Measurements from ENCODE around the gene ATRNL1. TPM values are rescaled to one million over a fixed set of nuclear protein-coding genes. Genes with fewer than 3 reads are reported as not detected.

Gene ATRNL1, protein sequence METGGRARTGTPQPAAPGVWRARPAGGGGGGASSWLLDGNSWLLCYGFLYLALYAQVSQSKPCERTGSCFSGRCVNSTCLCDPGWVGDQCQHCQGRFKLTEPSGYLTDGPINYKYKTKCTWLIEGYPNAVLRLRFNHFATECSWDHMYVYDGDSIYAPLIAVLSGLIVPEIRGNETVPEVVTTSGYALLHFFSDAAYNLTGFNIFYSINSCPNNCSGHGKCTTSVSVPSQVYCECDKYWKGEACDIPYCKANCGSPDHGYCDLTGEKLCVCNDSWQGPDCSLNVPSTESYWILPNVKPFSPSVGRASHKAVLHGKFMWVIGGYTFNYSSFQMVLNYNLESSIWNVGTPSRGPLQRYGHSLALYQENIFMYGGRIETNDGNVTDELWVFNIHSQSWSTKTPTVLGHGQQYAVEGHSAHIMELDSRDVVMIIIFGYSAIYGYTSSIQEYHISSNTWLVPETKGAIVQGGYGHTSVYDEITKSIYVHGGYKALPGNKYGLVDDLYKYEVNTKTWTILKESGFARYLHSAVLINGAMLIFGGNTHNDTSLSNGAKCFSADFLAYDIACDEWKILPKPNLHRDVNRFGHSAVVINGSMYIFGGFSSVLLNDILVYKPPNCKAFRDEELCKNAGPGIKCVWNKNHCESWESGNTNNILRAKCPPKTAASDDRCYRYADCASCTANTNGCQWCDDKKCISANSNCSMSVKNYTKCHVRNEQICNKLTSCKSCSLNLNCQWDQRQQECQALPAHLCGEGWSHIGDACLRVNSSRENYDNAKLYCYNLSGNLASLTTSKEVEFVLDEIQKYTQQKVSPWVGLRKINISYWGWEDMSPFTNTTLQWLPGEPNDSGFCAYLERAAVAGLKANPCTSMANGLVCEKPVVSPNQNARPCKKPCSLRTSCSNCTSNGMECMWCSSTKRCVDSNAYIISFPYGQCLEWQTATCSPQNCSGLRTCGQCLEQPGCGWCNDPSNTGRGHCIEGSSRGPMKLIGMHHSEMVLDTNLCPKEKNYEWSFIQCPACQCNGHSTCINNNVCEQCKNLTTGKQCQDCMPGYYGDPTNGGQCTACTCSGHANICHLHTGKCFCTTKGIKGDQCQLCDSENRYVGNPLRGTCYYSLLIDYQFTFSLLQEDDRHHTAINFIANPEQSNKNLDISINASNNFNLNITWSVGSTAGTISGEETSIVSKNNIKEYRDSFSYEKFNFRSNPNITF (N-terminal part only)
- polyA plus RNA-seq, result 1 to 10 TPM in 1 of 4 donors, under 1 TPM in 1, not detected in 2; 0.78 to 1.1 TPM
- long read RNA-seq, donor 1, result 0 reads
- long read RNA-seq, donor 2, result 0 reads
- long read RNA-seq, donor 3, result 0 reads
- long read RNA-seq, donor 4, result 0 reads
- long read RNA-seq, donor 5, result 0 reads
- long read RNA-seq, donor 6, result 0 reads
- long read RNA-seq, donor 7, result 0 reads
- long read RNA-seq, donor 8, result 0 reads
- long read RNA-seq, donor 9, result 0 reads
- long read RNA-seq, donor 10, partial matches to known transcripts, result 0 of 2 reads
- long read RNA-seq, donor 10, other reads (novel, unspliced or antisense), result 0 of 2 reads

DNA sequence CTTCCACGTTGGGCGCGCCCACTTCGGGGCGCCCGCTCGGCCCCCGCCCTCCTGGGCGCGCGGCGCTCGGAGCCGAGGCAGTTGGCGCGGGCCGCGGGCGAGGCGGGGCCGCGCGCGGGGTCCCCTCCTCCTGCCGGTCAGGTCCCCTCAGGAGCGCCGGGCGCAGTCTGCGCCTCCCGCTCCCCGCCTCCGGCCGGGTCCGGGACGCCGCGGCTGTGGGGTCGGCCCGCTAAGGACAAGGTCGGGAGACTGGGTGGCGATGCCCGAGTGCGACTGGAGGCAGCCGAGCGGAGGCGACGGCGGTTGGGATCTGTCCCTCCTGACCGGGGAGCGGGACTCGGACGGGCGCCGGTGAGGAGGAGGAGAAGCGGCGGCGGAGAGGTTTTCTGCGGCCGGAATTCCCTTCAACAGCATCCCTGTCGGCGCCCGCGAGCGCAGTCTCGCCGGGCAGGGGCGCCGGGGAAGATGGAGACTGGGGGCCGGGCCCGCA is at the start of gene ATRNL1:
ATRNL1 (plus strand) TSS at position 80 of the 490 bp plus-strand sequence; CDS start at position 466, 386 bp downstream.
- no peak for FAIRE-seq

DNA sequence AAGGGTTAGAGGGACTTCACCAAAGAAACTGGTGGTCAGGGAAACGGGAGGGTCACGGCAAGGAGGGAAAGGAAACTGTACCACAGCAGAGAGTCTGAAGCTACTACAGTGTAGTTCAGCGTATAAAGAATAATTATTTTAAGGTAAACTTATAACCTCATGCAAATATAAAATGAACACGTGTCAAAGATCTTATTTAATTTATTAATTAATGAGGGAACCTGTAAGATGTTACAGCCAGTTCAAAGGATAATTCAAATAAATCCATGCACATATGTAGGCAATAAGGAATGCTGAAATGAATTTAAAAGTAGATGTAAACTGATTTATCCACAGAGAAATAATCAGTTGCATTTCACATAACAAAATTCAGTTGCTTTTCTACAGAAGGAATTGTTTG is 49.4 kb upstream of the ATRNL1 start:
- no peaks in the 10 kb centered on the region for H3K36me3 ChIP-seq (ENCODE audit: control insufficient read depth in 3 of 3, insufficient read depth in 2 of 3, low read depth in 1 of 3, low read length in 3 of 3)
- no peak overlapping the region for H3K27ac ChIP-seq (ENCODE audit: low read depth in 1 of 3, low read length in 2 of 3)
- H3K9me3 ChIP-seq (ENCODE audit: control insufficient read depth in 2 of 2, insufficient read depth in 1 of 2, low read depth in 1 of 2, low read length in 1 of 2), result no peaks in the 10 kb centered on the region
- FAIRE-seq (no peak), DNase-seq (no peak)
- H3K4me1 ChIP-seq (ENCODE audit: control insufficient read depth in 3 of 3, insufficient read depth in 2 of 3, low read depth in 1 of 3, low read length in 2 of 3), result no peaks in the 10 kb centered on the region
- WGBS, 3 donors, result 74 to 92% (median 89%) methylated on average over 4 of the region's 4 CpGs
- no peak overlapping the region for H3K4me3 ChIP-seq (ENCODE audit: low read depth in 1 of 3, low read length in 3 of 3)
- peaks cover 0 to 3% (median 0%) of the 10 kb centered on the region in 3 donors for H3K27me3 ChIP-seq (ENCODE audit: control insufficient read depth in 3 of 3, insufficient read depth in 3 of 3, low read length in 3 of 3)

More for the DNA sequence above, at the start of gene ATRNL1:
- Histone ChIP-seq H3K9me3 (ENCODE audit: control insufficient read depth in 2 of 2, insufficient read depth in 1 of 2, low read depth in 1 of 2, low read length in 1 of 2) (no peaks in the 10 kb centered on the region), H3K36me3 (ENCODE audit: control insufficient read depth in 3 of 3, insufficient read depth in 2 of 3, low read depth in 1 of 3, low read length in 3 of 3) (no peaks in the 10 kb centered on the region), H3K27me3 (ENCODE audit: control insufficient read depth in 3 of 3, insufficient read depth in 3 of 3, low read length in 3 of 3) (peaks cover 0 to 32% (median 13%) of the 10 kb centered on the region in 3 donors), H3K27ac (ENCODE audit: low read depth in 1 of 3, low read length in 2 of 3) (peak within 1 kb of the TSS in 1 of 3 donors; percentile 45), H3K4me3 (ENCODE audit: low read depth in 1 of 3, low read length in 3 of 3) (peak within 1 kb of the TSS; percentile 30 to 66 (median 57)), H3K4me1 (ENCODE audit: control insufficient read depth in 3 of 3, insufficient read depth in 2 of 3, low read depth in 1 of 3, low read length in 2 of 3) (no peaks in the 10 kb centered on the region)
- peak in 1 of 2 donors; percentile 60 for DNase-seq
- 1% methylated on average over 34 to 70 of the region's 70 CpGs for WGBS, 3 donors

DNA sequence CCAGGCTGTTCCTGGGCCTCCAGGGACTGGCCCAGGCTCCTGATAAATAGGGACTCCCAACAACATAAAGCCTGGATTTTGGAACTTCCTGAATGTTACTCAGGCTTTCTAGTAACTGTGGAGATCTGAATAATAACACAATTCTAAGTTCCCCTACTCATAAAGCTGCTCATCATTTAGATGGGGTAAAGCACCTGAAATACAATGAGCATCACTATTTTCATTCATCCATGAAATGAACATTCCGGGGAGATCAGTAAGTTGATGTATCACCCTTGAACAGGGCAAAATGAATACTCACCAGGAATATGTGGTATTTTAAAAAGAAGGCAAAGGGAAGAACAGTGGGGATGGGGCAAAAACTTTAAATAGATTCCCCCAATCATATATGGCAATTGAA is 48.3 kb upstream of the ATRNL1 start:
- H3K27ac ChIP-seq (ENCODE audit: low read depth in 1 of 3, low read length in 2 of 3), result no peak overlapping the region
- no peaks in the 10 kb centered on the region for H3K9me3 ChIP-seq (ENCODE audit: control insufficient read depth in 2 of 2, insufficient read depth in 1 of 2, low read depth in 1 of 2, low read length in 1 of 2)
- no peaks in the 10 kb centered on the region for H3K36me3 ChIP-seq (ENCODE audit: control insufficient read depth in 3 of 3, insufficient read depth in 2 of 3, low read depth in 1 of 3, low read length in 3 of 3)
- H3K4me1 ChIP-seq (ENCODE audit: control insufficient read depth in 3 of 3, insufficient read depth in 2 of 3, low read depth in 1 of 3, low read length in 2 of 3), result no peaks in the 10 kb centered on the region
- H3K4me3 ChIP-seq (ENCODE audit: low read depth in 1 of 3, low read length in 3 of 3), result no peak overlapping the region
- WGBS, 3 donors, result 90 to 93% (median 91%) methylated on average over 1 of the region's 1 CpG
- no peak for DNase-seq
- FAIRE-seq, result no peak
- peaks cover 0 to 3% (median 0%) of the 10 kb centered on the region in 3 donors for H3K27me3 ChIP-seq (ENCODE audit: control insufficient read depth in 3 of 3, insufficient read depth in 3 of 3, low read length in 3 of 3)

DNA sequence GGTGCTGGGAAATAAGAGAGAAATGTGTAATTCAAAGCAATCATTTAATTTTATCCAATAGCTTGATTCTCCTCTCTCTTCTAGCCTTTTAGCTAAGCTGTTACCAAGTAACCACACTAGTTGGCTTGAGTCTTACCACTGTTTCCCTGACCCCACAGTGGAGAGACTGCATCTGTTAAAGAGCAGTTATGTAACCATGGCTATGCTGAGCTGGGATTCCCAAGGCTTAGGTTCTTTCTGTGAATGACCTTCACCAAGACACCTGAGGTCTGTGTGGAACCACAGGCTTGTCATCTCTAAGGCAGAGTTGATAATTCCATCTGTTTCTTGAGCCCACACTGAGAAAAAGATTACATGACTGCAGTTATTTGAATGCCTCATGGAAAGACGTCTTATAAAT is 47.7 kb upstream of the ATRNL1 start:
- Histone ChIP-seq H3K27me3 (ENCODE audit: control insufficient read depth in 3 of 3, insufficient read depth in 3 of 3, low read length in 3 of 3) (peaks cover 0 to 3% (median 0%) of the 10 kb centered on the region in 3 donors), H3K4me3 (ENCODE audit: low read depth in 1 of 3, low read length in 3 of 3) (no peak overlapping the region), H3K9me3 (ENCODE audit: control insufficient read depth in 2 of 2, insufficient read depth in 1 of 2, low read depth in 1 of 2, low read length in 1 of 2) (no peaks in the 10 kb centered on the region), H3K4me1 (ENCODE audit: control insufficient read depth in 3 of 3, insufficient read depth in 2 of 3, low read depth in 1 of 3, low read length in 2 of 3) (no peaks in the 10 kb centered on the region), H3K27ac (ENCODE audit: low read depth in 1 of 3, low read length in 2 of 3) (no peak overlapping the region), H3K36me3 (ENCODE audit: control insufficient read depth in 3 of 3, insufficient read depth in 2 of 3, low read depth in 1 of 3, low read length in 3 of 3) (no peaks in the 10 kb centered on the region)
- DNase-seq (no peak), FAIRE-seq (no peak)
- 65 to 76% (median 72%) methylated on average over 1 of the region's 1 CpG for WGBS, 3 donors

DNA sequence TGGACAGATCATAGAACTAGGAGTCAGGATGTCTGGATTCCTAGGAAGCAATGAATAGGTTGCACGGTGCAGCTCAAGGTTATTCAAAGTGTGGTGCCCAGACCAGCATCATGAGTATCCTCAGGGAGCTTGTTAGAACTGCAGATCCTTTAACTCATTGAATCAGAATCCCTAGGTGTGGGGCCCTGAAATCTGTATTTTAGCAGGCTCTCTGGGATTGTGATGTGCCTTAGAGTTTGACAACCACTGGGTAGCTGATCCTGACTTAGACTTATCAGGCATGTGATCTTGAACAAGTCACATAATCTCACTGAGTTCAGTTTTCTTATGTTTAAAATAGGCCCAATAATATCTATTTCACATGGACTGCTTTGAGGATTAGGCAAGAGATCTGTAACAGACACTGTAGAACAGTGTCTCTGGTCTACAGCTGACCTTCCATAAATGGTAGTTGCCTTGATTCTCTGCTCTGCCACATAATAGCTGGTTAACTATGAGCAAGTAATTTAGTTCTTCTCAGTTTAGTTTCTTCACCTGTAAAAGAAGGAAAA is 46.4 kb upstream of the ATRNL1 start:
- FAIRE-seq (no peak), DNase-seq (no peak)
- peaks cover 0 to 3% (median 0%) of the 10 kb centered on the region in 3 donors for H3K27me3 ChIP-seq (ENCODE audit: control insufficient read depth in 3 of 3, insufficient read depth in 3 of 3, low read length in 3 of 3)
- no peaks in the 10 kb centered on the region for H3K4me1 ChIP-seq (ENCODE audit: control insufficient read depth in 3 of 3, insufficient read depth in 2 of 3, low read depth in 1 of 3, low read length in 2 of 3)
- 68 to 90% (median 85%) methylated on average over 1 of the region's 1 CpG for WGBS, 3 donors
- H3K9me3 ChIP-seq (ENCODE audit: control insufficient read depth in 2 of 2, insufficient read depth in 1 of 2, low read depth in 1 of 2, low read length in 1 of 2), result no peaks in the 10 kb centered on the region
- no peak overlapping the region for H3K27ac ChIP-seq (ENCODE audit: low read depth in 1 of 3, low read length in 2 of 3)
- no peak overlapping the region for H3K4me3 ChIP-seq (ENCODE audit: low read depth in 1 of 3, low read length in 3 of 3)
- H3K36me3 ChIP-seq (ENCODE audit: control insufficient read depth in 3 of 3, insufficient read depth in 2 of 3, low read depth in 1 of 3, low read length in 3 of 3), result no peaks in the 10 kb centered on the region

DNA sequence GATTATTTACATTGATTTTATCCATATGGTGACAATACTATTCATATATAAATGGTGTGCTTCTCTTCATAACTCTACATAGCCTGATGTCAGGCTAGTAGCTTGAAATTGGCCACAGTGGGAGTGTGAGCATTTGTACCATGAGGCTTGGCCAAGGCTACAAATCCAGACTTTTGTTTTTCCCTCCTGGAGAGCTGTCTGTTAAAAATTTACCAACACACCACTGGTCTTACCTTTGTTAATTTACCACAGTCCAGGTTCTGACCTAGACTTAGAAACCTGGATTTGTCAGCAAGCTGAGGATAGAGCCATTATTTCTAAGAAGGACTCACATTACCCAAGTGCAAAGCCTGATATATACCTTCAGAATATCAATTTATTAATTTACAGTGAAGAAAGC is 45.5 kb upstream of the ATRNL1 start:
- FAIRE-seq (no peak), DNase-seq (no peak)
- no peaks in the 10 kb centered on the region for H3K36me3 ChIP-seq (ENCODE audit: control insufficient read depth in 3 of 3, insufficient read depth in 2 of 3, low read depth in 1 of 3, low read length in 3 of 3)
- no peaks in the 10 kb centered on the region for H3K4me1 ChIP-seq (ENCODE audit: control insufficient read depth in 3 of 3, insufficient read depth in 2 of 3, low read depth in 1 of 3, low read length in 2 of 3)
- H3K4me3 ChIP-seq (ENCODE audit: low read depth in 1 of 3, low read length in 3 of 3), result no peak overlapping the region
- no peaks in the 10 kb centered on the region for H3K9me3 ChIP-seq (ENCODE audit: control insufficient read depth in 2 of 2, insufficient read depth in 1 of 2, low read depth in 1 of 2, low read length in 1 of 2)
- H3K27ac ChIP-seq (ENCODE audit: low read depth in 1 of 3, low read length in 2 of 3), result no peak overlapping the region
- H3K27me3 ChIP-seq (ENCODE audit: control insufficient read depth in 3 of 3, insufficient read depth in 3 of 3, low read length in 3 of 3), result peaks cover 0 to 3% (median 0%) of the 10 kb centered on the region in 3 donors

DNA sequence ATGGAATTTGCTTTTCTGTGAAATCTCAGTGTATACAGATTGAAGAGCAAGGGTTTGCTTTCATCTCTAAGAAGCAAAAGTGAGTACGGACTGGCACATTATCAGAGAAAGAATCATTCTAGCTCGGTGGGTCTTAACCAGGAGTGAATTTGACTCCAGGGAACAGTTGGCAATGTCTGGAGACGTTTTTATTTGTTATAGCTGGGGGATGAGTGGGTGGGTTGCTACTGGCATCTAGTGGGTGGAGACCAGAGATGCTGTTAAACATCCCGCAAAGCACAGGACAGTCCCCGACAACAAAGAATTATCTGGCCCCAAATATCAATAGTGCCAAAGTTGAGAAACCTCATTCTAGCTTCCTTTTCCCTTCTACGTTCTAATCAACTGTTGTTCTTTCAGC is 43.8 kb upstream of the ATRNL1 start:
- DNase-seq (no peak), FAIRE-seq (no peak)
- Histone ChIP-seq H3K4me1 (ENCODE audit: control insufficient read depth in 3 of 3, insufficient read depth in 2 of 3, low read depth in 1 of 3, low read length in 2 of 3) (no peaks in the 10 kb centered on the region), H3K27ac (ENCODE audit: low read depth in 1 of 3, low read length in 2 of 3) (no peak overlapping the region), H3K9me3 (ENCODE audit: control insufficient read depth in 2 of 2, insufficient read depth in 1 of 2, low read depth in 1 of 2, low read length in 1 of 2) (no peaks in the 10 kb centered on the region), H3K36me3 (ENCODE audit: control insufficient read depth in 3 of 3, insufficient read depth in 2 of 3, low read depth in 1 of 3, low read length in 3 of 3) (no peaks in the 10 kb centered on the region), H3K4me3 (ENCODE audit: low read depth in 1 of 3, low read length in 3 of 3) (no peak overlapping the region), H3K27me3 (ENCODE audit: control insufficient read depth in 3 of 3, insufficient read depth in 3 of 3, low read length in 3 of 3) (peaks cover 0 to 3% (median 0%) of the 10 kb centered on the region in 3 donors)
- 59 to 68% (median 65%) methylated on average over 6 of the region's 6 CpGs for WGBS, 3 donors
